ENCODE data around the gene AGAP6.
"Not testable (repeated sequence)": the region's sequence is repeated elsewhere in the genome, so short reads cannot be mapped to it uniquely, and the experiment has no call there.

GRCh38 chr10:50015596-50016220 lies 27.5 kb downstream of the AGAP6 start:
- not testable (repeated sequence) for TF ChIP-seq CTCF (conservative IDR thresholded peaks at IDR 0.05; ENCODE audit: low read depth, low read length); EZH2 (IDR thresholded peaks at IDR 0.05; ENCODE audit: borderline replicate concordance, low read depth, low read length, poor library complexity, severe bottlenecking)
